Measurements from ENCODE around the gene ADAM22.

DNA sequence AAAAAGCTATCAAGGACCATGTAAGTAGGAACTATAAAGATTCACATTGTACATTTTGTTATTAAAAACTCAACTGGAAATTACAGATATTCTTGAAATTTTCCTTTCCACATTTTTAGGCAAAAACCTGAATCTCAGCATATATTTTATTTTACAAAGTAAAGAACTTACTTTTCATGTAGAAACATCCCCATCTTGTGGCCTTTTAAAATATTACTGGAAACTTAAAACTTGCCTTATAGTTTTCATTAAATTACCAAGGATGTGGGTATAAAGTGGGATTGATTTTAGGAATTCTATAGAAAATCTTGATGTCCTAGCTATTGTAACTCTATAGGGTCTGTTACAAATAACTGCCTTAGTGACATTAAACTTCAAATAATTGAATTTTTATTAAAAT lies 47.2 kb upstream of the ADAM22 start:
- TF ChIP-seq, protein P1, sequence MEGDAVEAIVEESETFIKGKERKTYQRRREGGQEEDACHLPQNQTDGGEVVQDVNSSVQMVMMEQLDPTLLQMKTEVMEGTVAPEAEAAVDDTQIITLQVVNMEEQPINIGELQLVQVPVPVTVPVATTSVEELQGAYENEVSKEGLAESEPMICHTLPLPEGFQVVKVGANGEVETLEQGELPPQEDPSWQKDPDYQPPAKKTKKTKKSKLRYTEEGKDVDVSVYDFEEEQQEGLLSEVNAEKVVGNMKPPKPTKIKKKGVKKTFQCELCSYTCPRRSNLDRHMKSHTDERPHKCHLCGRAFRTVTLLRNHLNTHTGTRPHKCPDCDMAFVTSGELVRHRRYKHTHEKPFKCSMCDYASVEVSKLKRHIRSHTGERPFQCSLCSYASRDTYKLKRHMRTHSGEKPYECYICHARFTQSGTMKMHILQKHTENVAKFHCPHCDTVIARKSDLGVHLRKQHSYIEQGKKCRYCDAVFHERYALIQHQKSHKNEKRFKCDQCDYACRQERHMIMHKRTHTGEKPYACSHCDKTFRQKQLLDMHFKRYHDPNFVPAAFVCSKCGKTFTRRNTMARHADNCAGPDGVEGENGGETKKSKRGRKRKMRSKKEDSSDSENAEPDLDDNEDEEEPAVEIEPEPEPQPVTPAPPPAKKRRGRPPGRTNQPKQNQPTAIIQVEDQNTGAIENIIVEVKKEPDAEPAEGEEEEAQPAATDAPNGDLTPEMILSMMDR (IDR thresholded peaks at IDR 0.05; ENCODE audit: low read depth, low read length): no peak
- TF ChIP-seq MYC (IDR thresholded peaks at IDR 0.05; ENCODE audit: low read depth, low read length): no peak

Measured in NB4 (cell line).